GM12878 (cell line): ENCODE measurements around the gene STXBP4. TPM values are rescaled to one million over a fixed set of nuclear protein-coding genes. Genes with fewer than 3 reads are reported as not detected.
"Not testable (repeated sequence)": the region's sequence is repeated elsewhere in the genome, so short reads cannot be mapped to it uniquely, and the experiment has no call there.

Experiments used
- ATAC-seq: fragments of 200-7000 bp; cut with Tn5 transposase; 3 replicates; pipeline ENCODE4 v1.9.1; 2020; ENCODE audit warnings: mild to moderate bottlenecking, moderate library complexity
- BruUV-seq: library from RNA; stranded (reverse); fragments of 400-500 nt; replicated peaks from 2 replicates; lab custom pipeline; 2021; lab: Mats Ljungman, UMichigan
- CTCF ChIA-PET: fragments of 300-600 bp; sonication (Branson Sonifier 250); formaldehyde crosslinking; extraction: SDS; loops from one replicate; lab custom pipeline; 2021; ENCODE audit warnings: inconsistent platforms; lab: Yijun Ruan, JAX
- POLR2A ChIA-PET: fragments of 350-600 bp; formaldehyde crosslinking; extraction: SDS; loops from one replicate; lab custom pipeline; 2021; ENCODE audit warnings: inconsistent platforms; lab: Charles Lee
- RAD21 ChIA-PET: fragments of 300-600 bp; sonication (Branson Sonifier 250); formaldehyde crosslinking; loops from one replicate; lab custom pipeline; 2023; ENCODE audit warnings: antibody characterized with exemption; ENCODE audit not compliant: unreplicated experiment; lab: Charles Lee
- SMC1A ChIA-PET: fragments of 300-600 bp; sonication (Branson Sonifier 250); formaldehyde crosslinking; loops from one replicate; lab custom pipeline; 2023; ENCODE audit not compliant: unreplicated experiment, uncharacterized antibody; lab: Charles Lee
- DNase-seq: peaks from one replicate; pipeline ENCODE4 v3.0.0-alpha.2; 2011; ENCODE audit warnings: low read depth, low spot score
- FAIRE-seq: peaks from 3 replicates; lab custom pipeline; 2011; peaks lifted over from hg19 to GRCh38; lab: Jason Lieb, UNC
- H2AFZ ChIP-seq: 2 replicates; pipeline ENCODE4 v1.6.0; 2011; ENCODE audit warnings: low read depth, low read length, control low read depth; ENCODE audit not compliant: control insufficient read depth
- H3K27ac ChIP-seq: 2 replicates; pipeline ENCODE4 v1.5.1; 2011; ENCODE audit warnings: control low read depth; ENCODE audit not compliant: control insufficient read depth, insufficient read depth
- H3K27me3 ChIP-seq, 2 experiments: replicated peaks in 1 of 2; 2 replicates each; pipeline versions ENCODE4 v1.6.0 to v1.6.1; 2011; ENCODE audit warnings: low read length in 1 of 2; ENCODE audit not compliant: control insufficient read depth in 2 of 2, insufficient read depth in 2 of 2
- H3K36me3 ChIP-seq, 2 experiments: 2 replicates each; pipeline ENCODE4 v1.5.1; 2011; ENCODE audit warnings: low read length in 1 of 2; ENCODE audit not compliant: control insufficient read depth in 2 of 2, insufficient read depth in 2 of 2
- H3K4me1 ChIP-seq: 2 replicates; pipeline ENCODE4 v1.6.1; 2011; ENCODE audit warnings: mild to moderate bottlenecking, low read length, moderate library complexity, mixed read lengths; ENCODE audit not compliant: control insufficient read depth, insufficient read depth
- H3K4me2 ChIP-seq: 2 replicates; pipeline ENCODE4 v1.6.0; 2011; ENCODE audit warnings: control low read depth; ENCODE audit not compliant: control insufficient read depth, insufficient read depth
- H3K4me3 ChIP-seq: fragments of 200-600 bp; sonication (generic); 2 replicates; pipeline ENCODE4 v1.5.1; 2016
- H3K79me2 ChIP-seq: 2 replicates; pipeline ENCODE4 v1.6.0; 2011; ENCODE audit warnings: low read length; ENCODE audit not compliant: control insufficient read depth, insufficient read depth
- H3K9ac ChIP-seq: 2 replicates; pipeline ENCODE4 v1.8.0; 2011; ENCODE audit warnings: low read length, control low read depth, mixed read lengths; ENCODE audit not compliant: control insufficient read depth, insufficient read depth
- H3K9me3 ChIP-seq: replicated peaks from 3 replicates; pipeline ENCODE4 v1.5.1; 2011; ENCODE audit warnings: mild to moderate bottlenecking, low read length; ENCODE audit not compliant: control insufficient read depth, insufficient read depth
- H4K20me1 ChIP-seq: 2 replicates; pipeline ENCODE4 v1.6.0; 2011; ENCODE audit not compliant: control insufficient read depth, insufficient read depth
- BCLAF1 ChIP-seq: fragments of 450-650 bp; IDR thresholded peaks from 2 replicates; pipeline ENCODE4 v1.6.1; 2017; ENCODE audit warnings: antibody characterized with exemption, mild to moderate bottlenecking, moderate library complexity
- CEBPB ChIP-seq, 2 experiments: fragments of 150-350 bp in 1 of 2; IDR thresholded peaks; 2 replicates each; pipeline ENCODE4 v1.6.1; 2012 to 2014; ENCODE audit warnings: low read depth in 2 of 2, low read length in 2 of 2, borderline replicate concordance in 1 of 2, inconsistent platforms in 1 of 2
- CEBPZ ChIP-seq: fragments of 150-350 bp; IDR thresholded peaks from 2 replicates; pipeline ENCODE4 v1.6.1; 2016; ENCODE audit warnings: low read depth, low read length
- CREM ChIP-seq: IDR thresholded peaks from 2 replicates; pipeline ENCODE4 v1.6.1; 2014; ENCODE audit warnings: antibody characterized with exemption, low read depth
- EGR1 ChIP-seq, 2 experiments: IDR thresholded peaks; 1 replicate in 1 of 2; 2 replicates in 1 of 2; pipeline ENCODE4 v1.6.1; 2011 to 2012; ENCODE audit warnings: low read depth in 2 of 2, low read length in 2 of 2, borderline replicate concordance in 1 of 2, mild to moderate bottlenecking in 1 of 2, moderate library complexity in 1 of 2
- MAX ChIP-seq: IDR thresholded peaks from 2 replicates; pipeline ENCODE4 v1.6.1; 2012; ENCODE audit warnings: low read depth, low read length, improper control_type of control experiment
- MTA3 ChIP-seq: IDR thresholded peaks from 2 replicates; pipeline ENCODE4 v1.6.1; 2012; ENCODE audit warnings: low read length, inconsistent platforms, borderline replicate concordance
- YY1 ChIP-seq: IDR thresholded peaks from 2 replicates; pipeline ENCODE4 v1.6.1; 2011; ENCODE audit warnings: low read depth, mild to moderate bottlenecking, low read length
- ZNF207 ChIP-seq: fragments of 450-650 bp; IDR thresholded peaks from 2 replicates; pipeline ENCODE4 v1.6.1; 2014; ENCODE audit warnings: antibody characterized with exemption, mild to moderate bottlenecking, borderline replicate concordance
- WGBS: methylation state at CpG from one replicate; pipeline ENCODE4 v1.1.6; 2016; ENCODE audit warnings: low lambda C conversion rate; ENCODE audit not compliant: insufficient replicate concordance, insufficient coverage; ENCODE audit errors: missing lambda C conversion rate; 5-methylcytosine and 5-hydroxymethylcytosine counted together
- in situ Hi-C: fragments of 300-500 bp; cut with MboI; formaldehyde crosslinking; loops from 9 replicates; pipeline ENCODE4 v1.14.3; 2018; ENCODE audit warnings: mixed read lengths
- intact Hi-C: fragments of 100-400 bp; cut with micrococcal nuclease; formaldehyde crosslinking; loops from one replicate; pipeline ENCODE4 v1.14.2; 2022; ENCODE audit not compliant: unreplicated experiment
- polyA plus RNA-seq, 11 experiments: library from polyadenylated mRNA; depleted of rRNA in 4 of 11; unstranded in 6 of 11; stranded (reverse) in 5 of 11; fragments of >200 nt; fragmentation: Nextera tagmentation in 4 of 11; fragmentation: Illumina TruSeq in 1 of 11; extraction: Ambion mirVana in 4 of 11; extraction: Trizol in 1 of 11; gene quantifications; 1 replicate in 1 of 11; 2 replicates in 10 of 11; pipeline versions ENCODE4 v1.2.1 to v1.2.3, GENCODE V29; 2011 to 2016; ENCODE audit warnings: inconsistent platforms in 2 of 11, missing spikeins in 2 of 11, low read depth in 1 of 11
- total RNA-seq, 4 experiments: library from RNA; depleted of rRNA in 3 of 4; stranded (reverse); fragments of >200 nt in 3 of 4; fragmentation: Illumina TruSeq in 1 of 4; extraction: Trizol in 1 of 4; gene quantifications; 2 replicates each; pipeline versions ENCODE4 v1.2.1 to v1.2.3, GENCODE V29; 2013 to 2021

STXBP4 gene
- total and polyA plus RNA-seq, 10 of the 15 experiments (the other 5 are each of a cell fraction or from before 2014, with no cell fraction given), result 4.3 to 11.0 (median 6.7) TPM

GRCh38 chr17:55072898-55073297, 104.3 kb downstream of the STXBP4 start (continued):
- TF ChIP-seq MTA3, result no peak
- no peak for TF ChIP-seq CREM
- TF ChIP-seq ZNF207, result no peak
- no peak for TF ChIP-seq EGR1 (IDR thresholded peaks at IDR 0.05; ENCODE audit: borderline replicate concordance in 1 of 2, low read depth in 2 of 2, low read length in 2 of 2)
- no peak for TF ChIP-seq MAX
- TF ChIP-seq, all 136 proteins: peak for 0

- RAD21 ChIA-PET, H3K4me3 ChIP-seq, DNase-seq, H3K27me3 ChIP-seq, H3K9ac ChIP-seq, BruUV-seq, H3K79me2 ChIP-seq, ATAC-seq, CTCF ChIA-PET, H4K20me1 ChIP-seq, in situ Hi-C loops, SMC1A ChIA-PET, H3K27ac ChIP-seq, H2AFZ ChIP-seq, H3K36me3 ChIP-seq, FAIRE-seq, H3K4me2 ChIP-seq, intact Hi-C loops, H3K4me1 ChIP-seq, H3K9me3 ChIP-seq: not testable (repeated sequence)
- WGBS, result 96% methylated on average over 4 of the region's 4 CpGs
- POLR2A ChIA-PET, result interaction anchor here (0.5 kb wide), 1 partner anchor 17 kb away, joined by 4 read pairs; no protein-coding TSS in a partner anchor
Observed at GRCh38 chr17:55073467-55073866, 104.9 kb downstream of the STXBP4 start.

- RAD21 ChIA-PET, result interaction anchor here (0.7 kb wide), 1 partner anchor 1815 kb away, joined by 3 read pairs; no protein-coding TSS in a partner anchor
- CTCF ChIA-PET, result no interaction called here
- BruUV-seq, result no TSS peak
- no peak overlapping the region for H3K9ac ChIP-seq
- FAIRE-seq, result no peak
- H3K9me3 ChIP-seq, result no peaks in the 10 kb centered on the region; the same call in 2 of the 3 replicates
- H3K36me3 ChIP-seq, result no peaks in the 10 kb centered on the region; a peak in 1 of 4 replicates
- ATAC-seq, result no peak
- DNase-seq, result no peak
- H3K79me2 ChIP-seq, result no peaks in the 10 kb centered on the region
- 100% methylated on average over 1 of the region's 1 CpG for WGBS
- SMC1A ChIA-PET, result interaction anchor here (1.0 kb wide), 1 partner anchor 8 kb away, joined by 3 read pairs; no protein-coding TSS in a partner anchor
- POLR2A ChIA-PET, result no interaction called here
- H3K4me1 ChIP-seq, result no peaks in the 10 kb centered on the region
- no peak overlapping the region for H3K4me3 ChIP-seq
- H3K27me3 ChIP-seq, result no peaks in the 10 kb centered on the region
- intact Hi-C loops, result no loop called here
- H2AFZ ChIP-seq, result no peak overlapping the region
- in situ Hi-C loops, result no loop called here
- no peak overlapping the region for H3K27ac ChIP-seq
- H3K4me2 ChIP-seq, result no peak overlapping the region
- H4K20me1 ChIP-seq, result no peaks in the 10 kb centered on the region
- no peak for TF ChIP-seq YY1
- TF ChIP-seq BCLAF1, result no peak
- TF ChIP-seq CEBPZ, result no peak
- TF ChIP-seq CEBPB (IDR thresholded peaks at IDR 0.05; ENCODE audit: borderline replicate concordance in 1 of 2, low read depth in 2 of 2, low read length in 2 of 2), result no peak
Observed at GRCh38 chr17:55081559-55081958, 113.0 kb downstream of the STXBP4 start.
